Kidney (tissue), 14 donors: ENCODE measurements around the gene SLC25A12. TPM values are rescaled to one million over a fixed set of nuclear protein-coding genes. Genes with fewer than 3 reads are reported as not detected.

Experiments used
- DNase-seq, 5 donors: peaks; one replicate each; pipeline ENCODE4 v3.0.0-alpha.2; 2013 to 2020
- FAIRE-seq: peaks from 2 replicates; lab custom pipeline; 2012; peaks lifted over from hg19 to GRCh38; lab: Jason Lieb, UNC
- H3K27ac ChIP-seq, 2 donors: one replicate each; pipeline ENCODE4 v1.7.0; 2013; ENCODE audit warnings: low read depth in 2 of 2, low read length in 2 of 2, inconsistent platforms in 1 of 2
- H3K27me3 ChIP-seq: one replicate; pipeline ENCODE4 v1.7.1; 2013; ENCODE audit warnings: low read length, inconsistent platforms; ENCODE audit not compliant: control insufficient read depth, insufficient read depth
- H3K36me3 ChIP-seq, 3 donors: one replicate each; pipeline versions ENCODE4 v1.7.0 to v1.7.1; 2013; ENCODE audit warnings: low read length in 3 of 3, control low read depth in 1 of 3, inconsistent platforms in 1 of 3; ENCODE audit not compliant: insufficient read depth in 3 of 3, control insufficient read depth in 2 of 3
- H3K4me1 ChIP-seq, 3 donors: one replicate each; pipeline versions ENCODE4 v1.7.0 to v1.7.1; 2013; ENCODE audit warnings: low read length in 3 of 3, inconsistent platforms in 1 of 3, low read depth in 1 of 3; ENCODE audit not compliant: control insufficient read depth in 2 of 3, insufficient read depth in 2 of 3
- H3K4me3 ChIP-seq, 3 donors: one replicate each; pipeline versions ENCODE4 v1.7.0 to v1.8.1; 2013; ENCODE audit warnings: low read length in 3 of 3, control low read depth in 1 of 3, inconsistent platforms in 1 of 3
- H3K9ac ChIP-seq, 3 donors: one replicate each; pipeline versions ENCODE4 v1.7.0 to v1.7.1; 2013; ENCODE audit warnings: low read length in 3 of 3, control low read depth in 1 of 3, inconsistent platforms in 1 of 3
- H3K9me3 ChIP-seq, 3 donors: one replicate each; pipeline versions ENCODE4 v1.7.0 to v1.7.1; 2013; ENCODE audit warnings: low read length in 3 of 3, control low read depth in 1 of 3, inconsistent platforms in 1 of 3; ENCODE audit not compliant: control insufficient read depth in 2 of 3, insufficient read depth in 1 of 3
- CTCF ChIP-seq: IDR thresholded peaks from 3 replicates; pipeline ENCODE4 v1.5.1; 2012; ENCODE audit warnings: mild to moderate bottlenecking, moderate library complexity, borderline replicate concordance; ENCODE audit not compliant: insufficient read depth; ENCODE audit errors: extremely low read depth
- intact Hi-C: fragments of 100-400 bp; cut with DNase I; formaldehyde crosslinking; loops from one replicate; pipeline ENCODE4 v1.11.1; 2022
- polyA plus RNA-seq: library from polyadenylated mRNA; stranded (reverse); fragments of 350-450 nt; fragmentation: Illumina TruSeq; extraction: RNeasy Lipid Tissue Mini Kit (QIAGEN cat#74804); gene quantifications from one replicate; pipeline ENCODE4 v1.2.3, GENCODE V29; 2014; ENCODE audit warnings: low read depth, low replicate concordance; ENCODE audit not compliant: insufficient read depth
- total RNA-seq: library from RNA; stranded (reverse); fragmentation: NEBNext Ultra II Directional; extraction: Animal tissue kit (Norgen Biotek cat#: 25700); gene quantifications from one replicate; pipeline ENCODE4 v1.2.1, GENCODE V29; 2021
- donor health status: control.
- donor health status: control.
- donor health status: control.
- donor health status: control.
- donor health status: control.
- donor health status: DM: yes; HTN: yes; CAD: no.
- donor health status: Normal renal cell carcinoma (clear cell type).

The SLC25A12 gene
- total and polyA plus RNA-seq, 2 donors from 2014 or later: 21.8 to 24.8 TPM

- no peak overlapping the region for H3K4me3 ChIP-seq
- H3K36me3 ChIP-seq: no peaks in the 10 kb centered on the region
- FAIRE-seq: no peak
- H3K9me3 ChIP-seq: no peaks in the 10 kb centered on the region
- no peak overlapping the region for H3K9ac ChIP-seq
- no peak for TF ChIP-seq CTCF
- peaks cover 0 to 4% (median 3%) of the 10 kb centered on the region in 3 donors for H3K4me1 ChIP-seq
- no peak overlapping the region for H3K27ac ChIP-seq
- DNase-seq: no peak
- intact Hi-C loops: no loop called here
- H3K27me3 ChIP-seq: no peaks in the 10 kb centered on the region
Measured at GRCh38 chr2:171883275-171883893, 10.7 kb downstream of the SLC25A12 start.

GRCh38 chr2:171882089-171882769 is 11.8 kb downstream of the SLC25A12 start:
- no peaks in the 10 kb centered on the region for H3K9me3 ChIP-seq
- no peak for FAIRE-seq
- H3K27ac ChIP-seq: no peak overlapping the region

GRCh38 chr2:171880774-171881173 is 13.3 kb downstream of the SLC25A12 start:
- FAIRE-seq: no peak
- H3K27ac ChIP-seq: no peak overlapping the region

More at GRCh38 chr2:171882089-171882769, 11.8 kb downstream of the SLC25A12 start:
- no peaks in the 10 kb centered on the region for H3K36me3 ChIP-seq
- intact Hi-C loops: no loop called here
- TF ChIP-seq CTCF: no peak
- H3K27me3 ChIP-seq: no peaks in the 10 kb centered on the region
- H3K4me3 ChIP-seq: no peak overlapping the region
- no peak for DNase-seq
- peaks cover 0 to 8% (median 3%) of the 10 kb centered on the region in 3 donors for H3K4me1 ChIP-seq
- H3K9ac ChIP-seq: no peak overlapping the region

More at GRCh38 chr2:171880774-171881173, 13.3 kb downstream of the SLC25A12 start:
- no peak for TF ChIP-seq CTCF
- intact Hi-C loops: no loop called here
- Histone ChIP-seq H3K9ac (no peak overlapping the region), H3K4me1 (peaks cover 0 to 8% (median 3%) of the 10 kb centered on the region in 3 donors), H3K36me3 (no peaks in the 10 kb centered on the region), H3K4me3 (no peak overlapping the region), H3K9me3 (no peaks in the 10 kb centered on the region), H3K27me3 (no peaks in the 10 kb centered on the region)
- no peak for DNase-seq
